ENCODE results near the gene ZNF487. TPM values are rescaled to one million over a fixed set of nuclear protein-coding genes. Genes with fewer than 3 reads are reported as not detected.
A peak's percentile ranks its signal among the peaks of the same experiment; 100 is the strongest.

Gene ZNF487
- total and polyA plus RNA-seq, 5 experiments from 2014 or later: 4.0 to 6.0 (median 5.1) TPM

DNA sequence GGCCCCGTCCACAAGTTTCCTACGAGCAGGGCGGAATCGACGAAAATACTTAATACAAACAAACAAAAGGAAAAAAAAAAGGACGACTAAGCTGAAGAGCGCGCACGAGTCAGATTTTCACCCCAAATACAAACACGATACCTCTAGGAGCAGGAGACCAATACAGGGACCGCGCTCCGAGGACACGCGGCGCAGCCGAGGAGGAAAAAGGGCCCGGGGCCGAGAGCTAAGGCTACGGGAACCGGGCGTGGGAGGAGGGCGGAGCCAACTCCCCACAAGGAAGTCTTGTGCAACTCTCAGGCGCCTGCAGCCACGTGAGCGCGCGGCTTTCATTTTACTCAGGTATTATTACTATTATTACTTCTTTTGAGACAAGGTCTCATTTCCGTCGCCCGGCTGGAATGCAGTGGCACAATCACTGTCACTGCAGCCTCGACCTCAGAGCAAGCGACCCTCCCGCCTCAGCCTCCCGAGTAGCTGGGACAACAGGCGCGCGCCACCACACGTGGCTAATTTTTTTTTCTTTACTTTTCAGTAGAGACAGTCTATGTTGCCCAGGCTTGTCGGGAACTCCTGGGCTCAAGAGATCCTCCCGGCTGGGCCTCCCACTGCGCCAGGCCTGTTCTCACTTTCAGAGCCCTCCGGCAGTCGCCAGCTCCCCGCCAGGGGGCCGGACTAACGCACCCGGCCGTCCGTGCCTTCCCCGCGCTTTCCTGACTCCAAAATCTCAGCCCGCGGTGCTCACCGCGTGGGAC, 29.2 kb upstream of the ZNF487 start:
- peak; percentile 70 to 91 (median 78) for DNase-seq
- peaks cover 0 to 19% (median 4%) of the 10 kb centered on the region in 3 donors for H3K36me3 Mint-ChIP-seq

DNA sequence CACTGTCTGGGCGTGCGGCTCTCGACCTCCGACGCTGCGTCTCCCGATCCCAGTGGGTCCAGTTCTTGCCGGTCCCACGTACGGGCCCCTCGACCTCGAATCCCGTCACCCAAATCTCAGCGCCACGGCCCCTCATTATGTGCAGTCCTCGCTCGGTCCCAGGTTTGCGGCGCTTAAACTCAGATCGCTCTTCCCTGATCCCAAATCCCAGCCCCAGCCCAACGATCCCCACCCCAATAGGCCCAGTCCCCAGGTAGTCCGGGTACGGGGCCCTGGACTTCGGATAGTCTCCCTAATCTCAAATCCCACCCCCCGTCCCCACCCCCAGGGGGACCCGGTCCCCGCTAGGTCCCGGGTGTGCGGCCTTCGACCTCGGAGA, 28.6 kb upstream of the ZNF487 start:
- POLR2A ChIA-PET: interaction anchor here (0.6 to 1.8 kb wide), 13 partner anchors 9 to 1592 kb away, joined by 3 to 39 read pairs (median 8); partner anchors contain the start of gene ZNF487
- no peaks in the 10 kb centered on the region for H3K27me3 Mint-ChIP-seq
- H3K4me1 Mint-ChIP-seq: peaks cover 19 to 45% (median 33%) of the 10 kb centered on the region in 4 donors
- peaks cover 0 to 14% (median 1%) of the 10 kb centered on the region in 3 donors for H3K36me3 Mint-ChIP-seq
- H3K9me3 Mint-ChIP-seq: no peaks in the 10 kb centered on the region
- H3K27ac Mint-ChIP-seq: peak overlapping the region; percentile 98 to 100 (median 99)
- ATAC-seq (peak in 1 of 2 donors; percentile 1), DNase-seq (no peak)
- H3K4me3 Mint-ChIP-seq: peak overlapping the region; percentile 95 to 100 (median 100)

More for the DNA sequence above, 29.2 kb upstream of the ZNF487 start:
- peaks cover 24 to 50% (median 38%) of the 10 kb centered on the region in 4 donors for H3K4me1 Mint-ChIP-seq
- POLR2A ChIA-PET: interaction anchor here (0.6 to 1.8 kb wide), 17 partner anchors 9 to 1592 kb away, joined by 3 to 39 read pairs (median 8); partner anchors contain the start of genes CSGALNACT2 and ZNF487
- H3K27ac Mint-ChIP-seq: peak overlapping the region; percentile 98 to 100 (median 99)
- H3K4me3 Mint-ChIP-seq: peak overlapping the region; percentile 95 to 100 (median 100)
- no peaks in the 10 kb centered on the region for H3K9me3 Mint-ChIP-seq
- no peaks in the 10 kb centered on the region for H3K27me3 Mint-ChIP-seq
- peak; percentile 35 to 43 for ATAC-seq

DNA sequence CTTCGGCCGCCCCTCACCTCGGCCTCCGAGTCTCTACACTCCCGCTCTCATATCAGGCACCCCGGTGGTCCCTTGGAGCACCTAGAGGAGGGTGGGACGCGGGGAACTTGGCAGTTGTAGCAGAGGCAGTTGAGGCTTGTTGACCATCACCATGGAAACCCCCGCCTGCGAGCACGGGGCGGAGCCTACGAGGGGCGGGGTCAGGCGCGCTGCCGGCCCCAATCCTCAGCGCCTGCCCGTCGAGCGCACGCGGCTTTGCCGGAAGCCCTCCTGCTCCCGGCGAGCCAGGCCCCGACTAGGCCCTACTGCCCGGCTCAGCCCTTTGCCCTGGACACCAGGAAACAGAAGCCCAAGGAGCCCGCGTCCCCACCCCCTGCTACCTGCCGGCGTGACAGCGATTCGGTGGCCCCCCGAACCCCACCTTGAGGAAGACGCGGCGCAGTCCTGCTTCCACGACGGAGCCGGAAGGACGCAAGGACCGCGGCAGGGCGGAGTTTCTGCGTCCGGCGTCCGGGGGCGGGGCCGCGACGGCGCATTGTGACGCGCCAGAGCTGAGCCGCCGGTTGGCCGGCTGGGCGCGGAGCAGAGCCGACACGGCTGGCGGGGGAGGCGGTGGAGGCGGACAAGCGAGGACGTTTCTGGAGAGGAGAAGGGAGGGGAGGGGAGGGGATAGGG, 28.1 kb upstream of the ZNF487 start, which contains the start of gene HNRNPF:
Gene HNRNPF, minus strand, starts transcription at position 477 of the 675 bp plus-strand sequence. CDS start 21,302 bp downstream, outside the sequence.
- DNase-seq: peak; percentile 92 to 98 (median 96)
- H3K27me3 Mint-ChIP-seq: no peaks in the 10 kb centered on the region
- peak; percentile 68 to 75 for ATAC-seq
- peaks cover 17 to 39% (median 28%) of the 10 kb centered on the region in 4 donors for H3K4me1 Mint-ChIP-seq
- peak within 1 kb of the TSS; percentile 95 to 100 (median 100) for H3K4me3 Mint-ChIP-seq
- H3K36me3 Mint-ChIP-seq: peaks cover 0 to 8% (median 0%) of the 10 kb centered on the region in 3 donors
- POLR2A ChIA-PET: interaction anchor here (0.5 to 4.0 kb wide), 19 partner anchors 11 to 271 kb away, joined by 3 to 49 read pairs (median 6); partner anchors contain the start of genes CSGALNACT2, ZNF32 and ZNF487
- no peaks in the 10 kb centered on the region for H3K9me3 Mint-ChIP-seq
- peak within 1 kb of the TSS; percentile 98 to 100 (median 99) for H3K27ac Mint-ChIP-seq

DNA sequence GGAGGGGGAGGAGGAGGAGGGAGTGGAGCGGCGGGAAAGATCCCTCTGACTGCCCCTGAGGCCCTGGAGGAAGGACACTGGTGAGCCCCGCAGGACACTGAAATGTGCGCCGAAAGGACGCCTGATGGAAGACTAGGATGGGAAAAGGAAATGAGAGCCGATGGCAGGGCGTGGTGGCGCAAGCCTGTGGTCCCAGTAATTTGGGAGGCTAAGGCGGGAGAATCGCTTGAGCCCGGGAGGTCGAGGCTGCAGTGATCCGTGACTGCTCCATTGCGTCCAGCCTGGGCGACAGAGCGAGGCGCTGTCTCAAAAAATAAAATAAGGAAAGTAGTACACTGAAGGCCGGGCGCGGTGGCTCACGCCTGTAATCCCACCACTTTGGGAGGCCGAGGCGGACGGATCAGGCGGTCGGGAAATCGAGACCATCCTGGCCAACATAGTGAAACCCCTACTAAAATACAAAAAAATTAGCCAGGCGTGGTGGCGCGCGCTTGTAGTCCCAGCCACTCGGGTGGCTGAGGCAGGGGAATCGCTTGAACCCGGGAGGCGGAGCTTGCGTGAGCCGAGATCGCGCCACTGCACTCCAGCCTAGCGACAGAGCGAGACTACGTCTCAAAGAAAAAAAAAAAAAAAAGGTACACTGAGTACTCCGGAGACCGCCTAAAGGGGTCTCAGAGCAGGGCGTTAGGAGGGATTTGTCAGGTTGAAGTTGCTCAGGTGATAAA, 27.4 kb upstream of the ZNF487 start:
- POLR2A ChIA-PET: interaction anchor here (0.6 to 4.0 kb wide), 13 partner anchors 10 to 621 kb away, joined by 3 to 49 read pairs (median 3); partner anchors contain the start of genes CSGALNACT2, ZNF32 and ZNF487
- H3K36me3 Mint-ChIP-seq: peaks cover 0 to 4% (median 0%) of the 10 kb centered on the region in 3 donors

DNA sequence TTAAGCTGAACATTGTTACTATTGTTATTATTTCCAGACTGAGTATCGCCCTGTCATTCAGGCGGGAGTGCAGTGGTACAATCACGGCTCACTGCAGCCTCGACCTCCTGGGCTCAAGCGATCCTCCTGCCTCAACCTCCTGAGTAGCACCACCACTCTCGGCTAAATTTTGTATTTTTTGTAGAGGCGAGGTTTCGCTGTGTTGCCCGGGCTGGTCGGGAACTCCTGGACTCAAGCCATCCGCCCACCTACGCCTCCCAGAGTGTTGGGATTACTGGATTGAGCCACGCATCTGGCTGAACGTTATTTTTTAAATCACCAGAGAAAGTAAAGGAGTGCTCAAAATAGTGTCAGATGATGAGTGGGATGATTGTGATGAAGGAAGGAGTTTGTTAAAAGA, 26.6 kb upstream of the ZNF487 start:
- Mint-ChIP-seq H3K27ac (peak overlapping the region; percentile 95 to 100 (median 99)), H3K9me3 (no peaks in the 10 kb centered on the region), H3K4me3 (peak overlapping the region; percentile 95 to 100 (median 100)), H3K36me3 (no peaks in the 10 kb centered on the region), H3K27me3 (no peaks in the 10 kb centered on the region), H3K4me1 (peaks cover 11 to 25% (median 16%) of the 10 kb centered on the region in 4 donors)
- ATAC-seq (no peak), DNase-seq (no peak)
- POLR2A ChIA-PET: interaction anchor here (1.2 to 4.0 kb wide), 6 partner anchors 10 to 273 kb away, joined by 3 to 49 read pairs (median 10); partner anchors contain the start of genes CSGALNACT2 and ZNF487

More for the DNA sequence above, 27.4 kb upstream of the ZNF487 start:
- Mint-ChIP-seq H3K27me3 (no peaks in the 10 kb centered on the region), H3K4me3 (peak overlapping the region; percentile 95 to 100 (median 100)), H3K27ac (peak overlapping the region; percentile 95 to 100 (median 99)), H3K4me1 (peaks cover 15 to 32% (median 21%) of the 10 kb centered on the region in 4 donors), H3K9me3 (no peaks in the 10 kb centered on the region)
- DNase-seq: peak in 9 of 10 donors; percentile 44 to 84 (median 72)
- ATAC-seq: peak; percentile 8 to 9

DNA sequence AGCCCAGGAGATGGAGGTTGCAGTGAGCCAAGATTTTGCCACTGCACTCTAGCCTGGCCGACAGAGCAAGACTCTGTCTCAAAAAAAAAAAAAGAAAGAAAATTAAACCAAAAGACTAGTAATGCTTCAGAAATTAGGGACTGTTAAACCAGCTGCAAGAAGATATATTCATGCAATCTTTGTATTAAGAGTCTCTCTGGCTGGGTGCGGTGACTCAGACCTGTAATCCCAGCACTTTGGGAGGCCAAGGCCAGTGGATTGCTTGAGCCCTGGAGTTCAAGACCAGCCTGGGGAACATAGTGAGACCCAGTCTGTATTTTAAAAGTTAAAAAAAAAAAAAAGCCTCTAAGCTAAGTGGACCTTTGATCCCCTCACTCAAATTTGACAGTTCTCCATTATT, 25.4 kb upstream of the ZNF487 start:
- peak overlapping the region in 2 of 10 donors; percentile 37 to 40 for H3K27ac Mint-ChIP-seq
- peaks cover 11 to 14% (median 11%) of the 10 kb centered on the region in 4 donors for H3K4me1 Mint-ChIP-seq
- DNase-seq (no peak), ATAC-seq (no peak)
- no peaks in the 10 kb centered on the region for H3K36me3 Mint-ChIP-seq
- POLR2A ChIA-PET: interaction anchor here (0.6 to 4.0 kb wide), 6 partner anchors 8 to 1508 kb away, joined by 3 to 49 read pairs (median 3); partner anchors contain the start of gene ZNF487
- no peaks in the 10 kb centered on the region for H3K27me3 Mint-ChIP-seq
- peak overlapping the region in 1 of 10 donors; percentile 16 for H3K4me3 Mint-ChIP-seq
- H3K9me3 Mint-ChIP-seq: no peaks in the 10 kb centered on the region

DNA sequence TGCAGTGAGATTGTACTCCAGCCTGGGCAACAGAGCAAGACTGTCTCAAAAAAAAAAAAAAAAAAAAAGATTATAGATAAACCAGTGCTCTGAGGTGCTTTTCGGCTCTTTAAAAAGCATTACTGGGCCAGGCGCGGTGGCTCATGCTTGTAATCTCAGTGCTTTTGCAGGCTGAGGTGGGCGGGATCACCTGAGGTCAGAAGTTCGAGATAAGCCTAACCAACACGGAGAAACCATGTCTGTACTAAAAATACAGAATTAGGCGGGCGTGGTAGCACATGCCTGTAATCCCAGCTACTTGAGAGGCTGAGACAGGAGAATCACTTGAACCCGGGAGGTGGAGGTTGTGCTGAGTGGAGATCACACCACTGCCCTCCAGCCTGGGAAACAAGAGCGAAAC, 21.4 kb upstream of the ZNF487 start:
- no peaks in the 10 kb centered on the region for H3K9me3 Mint-ChIP-seq
- H3K36me3 Mint-ChIP-seq: no peaks in the 10 kb centered on the region
- POLR2A ChIA-PET: interaction anchor here (1.1 kb wide), 1 partner anchor 12 kb away, joined by 3 read pairs; no protein-coding TSS in a partner anchor
- DNase-seq (no peak), ATAC-seq (no peak)
- no peak overlapping the region for H3K4me3 Mint-ChIP-seq
- H3K4me1 Mint-ChIP-seq: peaks cover 12 to 33% (median 23%) of the 10 kb centered on the region in 4 donors
- H3K27ac Mint-ChIP-seq: no peak overlapping the region
- no peaks in the 10 kb centered on the region for H3K27me3 Mint-ChIP-seq

DNA sequence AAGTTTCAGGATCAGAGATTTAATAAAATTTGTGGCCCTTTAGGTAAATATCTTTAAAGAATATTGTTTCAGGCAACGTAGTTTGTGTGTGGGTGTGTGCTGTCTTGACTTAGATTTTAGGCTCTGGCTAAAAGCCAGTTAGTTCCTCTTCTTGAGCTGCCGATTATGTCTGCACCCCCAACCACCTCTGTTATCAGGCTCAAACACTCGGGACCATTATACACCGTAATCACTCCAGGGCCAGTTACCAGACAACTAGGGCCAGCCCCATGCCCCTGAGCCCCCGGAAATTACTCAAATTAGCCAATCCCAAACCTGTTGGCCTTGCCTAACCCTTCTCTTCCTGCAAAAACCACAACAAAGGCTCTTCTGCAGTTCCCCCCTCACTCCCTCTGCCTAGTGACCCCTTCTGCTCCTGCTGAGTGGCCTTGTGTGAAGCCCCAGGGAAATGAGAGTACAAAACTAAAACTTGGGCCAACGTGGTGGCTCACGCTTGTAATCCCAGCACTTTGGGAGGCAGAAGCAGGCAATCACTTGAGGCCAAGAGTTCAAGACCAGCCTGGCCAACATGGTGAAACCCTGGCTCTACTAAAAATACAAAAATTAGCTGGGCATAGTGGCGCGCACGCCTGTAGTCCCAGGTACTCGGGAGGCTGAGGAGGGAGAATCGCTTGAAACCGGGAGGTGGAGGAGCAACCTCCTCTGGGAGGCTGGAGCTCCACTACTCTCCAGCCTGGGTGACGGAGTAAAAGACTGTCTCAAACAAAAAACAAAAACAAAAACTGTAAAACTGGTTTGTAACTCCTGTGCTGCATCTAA, 18.8 kb upstream of the ZNF487 start:
- Mint-ChIP-seq H3K27ac (peak overlapping the region; percentile 84 to 98 (median 92)), H3K9me3 (no peaks in the 10 kb centered on the region), H3K36me3 (no peaks in the 10 kb centered on the region), H3K4me3 (peak overlapping the region; percentile 13 to 81 (median 62)), H3K27me3 (no peaks in the 10 kb centered on the region), H3K4me1 (peaks cover 14 to 43% (median 34%) of the 10 kb centered on the region in 4 donors)
- peak in 8 of 10 donors; percentile 25 to 66 (median 51) for DNase-seq
- ATAC-seq: peak; percentile 4 to 14
- POLR2A ChIA-PET: interaction anchor here (1.1 to 4.9 kb wide), 6 partner anchors 8 to 279 kb away, joined by 3 to 49 read pairs (median 25); partner anchors contain the start of genes HNRNPF and ZNF487

DNA sequence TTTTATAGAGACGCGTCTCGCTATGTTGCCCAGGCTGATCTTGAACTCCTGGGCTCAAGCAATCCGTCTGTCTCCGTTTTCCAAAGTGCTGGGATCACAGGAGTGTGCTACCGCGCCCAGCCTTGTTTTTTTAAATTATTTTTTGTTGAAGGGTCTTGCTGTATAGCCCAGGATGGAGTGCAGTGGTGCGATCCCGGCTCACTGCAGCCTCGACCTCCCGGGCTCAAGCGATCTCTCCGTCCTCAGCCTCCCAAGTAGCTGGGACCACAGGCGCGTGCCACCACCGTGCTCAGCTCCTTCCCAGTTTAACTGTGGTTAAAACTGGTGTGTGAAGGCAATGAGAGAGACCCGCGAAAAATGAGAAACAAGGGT, 16.9 kb upstream of the ZNF487 start:
- Mint-ChIP-seq H3K36me3 (no peaks in the 10 kb centered on the region), H3K27ac (peak overlapping the region; percentile 87 to 98 (median 96)), H3K4me3 (peak overlapping the region; percentile 57 to 92 (median 83)), H3K9me3 (no peaks in the 10 kb centered on the region), H3K4me1 (peaks cover 14 to 45% (median 34%) of the 10 kb centered on the region in 4 donors), H3K27me3 (no peaks in the 10 kb centered on the region)
- ATAC-seq (no peak), DNase-seq (no peak)
- POLR2A ChIA-PET: interaction anchor here (0.7 to 4.9 kb wide), 13 partner anchors 9 to 154 kb away, joined by 3 to 49 read pairs (median 4); partner anchors contain the start of genes HNRNPF, ZNF239 and ZNF487

DNA sequence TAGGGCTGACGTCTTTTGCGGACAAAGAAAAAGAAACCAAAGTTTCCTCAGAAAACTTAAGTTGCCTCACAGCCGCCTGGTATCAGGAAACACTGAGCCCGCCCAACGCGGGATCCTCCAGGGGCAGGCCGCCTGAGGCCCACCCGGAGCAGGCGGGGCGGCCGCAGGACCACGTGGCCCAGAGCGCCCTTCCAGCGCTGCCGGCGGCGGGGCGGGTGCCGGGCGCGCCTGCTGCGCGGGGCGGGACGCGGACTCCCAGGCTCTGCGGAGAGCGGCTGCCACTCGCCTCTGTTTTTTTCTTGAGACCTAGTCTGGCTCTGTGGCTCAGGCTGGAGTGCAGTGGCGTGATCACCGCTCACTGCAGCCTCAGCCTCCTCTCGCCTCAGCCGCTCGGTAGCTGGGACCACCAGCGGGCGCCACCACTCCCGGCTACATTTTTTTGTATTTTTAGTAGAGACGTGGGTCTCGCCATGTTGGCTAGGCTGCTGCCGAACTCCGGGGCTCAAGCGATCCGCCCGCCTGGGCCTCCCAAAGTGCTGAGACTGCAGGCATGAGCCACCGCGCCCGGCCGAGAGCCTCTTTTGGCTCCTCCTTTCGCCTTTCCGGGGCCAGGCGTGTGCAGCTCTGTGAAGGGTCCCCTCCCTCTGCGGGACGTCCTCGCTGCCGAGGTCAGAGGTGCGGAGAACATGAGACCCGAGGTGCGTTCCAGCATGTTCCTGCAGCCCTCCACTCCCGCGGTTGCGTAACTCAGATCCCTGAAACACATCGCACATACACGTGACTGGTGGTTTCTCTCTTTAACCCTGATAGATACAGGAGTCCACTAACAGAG, 16.3 kb upstream of the ZNF487 start:
- Mint-ChIP-seq H3K36me3 (no peaks in the 10 kb centered on the region), H3K27ac (peak overlapping the region; percentile 96 to 98 (median 97)), H3K4me1 (peaks cover 14 to 45% (median 35%) of the 10 kb centered on the region in 4 donors), H3K9me3 (no peaks in the 10 kb centered on the region), H3K27me3 (no peaks in the 10 kb centered on the region), H3K4me3 (peak overlapping the region; percentile 88 to 94 (median 92))
- POLR2A ChIA-PET: interaction anchor here (0.7 to 4.9 kb wide), 16 partner anchors 9 to 154 kb away, joined by 3 to 49 read pairs (median 4); partner anchors contain the start of genes HNRNPF, ZNF239 and ZNF487
- ATAC-seq: peak; percentile 87 to 91
- peak; percentile 73 to 88 (median 84) for DNase-seq
